Transverse colon (tissue), 3 donors: ENCODE results near the gene PTMS.

ENCODE experiments used
- CTCF ChIP-seq, 5 experiments: fragments of 200-600 bp in 3 of 5; fragments of 450-650 bp in 2 of 5; sonication (generic) in 3 of 5; IDR thresholded peaks; 1 replicate in 2 of 5; 2 replicates in 3 of 5; pipeline ENCODE4 v1.5.1; 2016 to 2017; ENCODE audit warnings: antibody characterized with exemption in 5 of 5, inconsistent platforms in 3 of 5, mild to moderate bottlenecking in 2 of 5, moderate library complexity in 1 of 5
- EP300 ChIP-seq: sonication (generic); formaldehyde crosslinking; IDR thresholded peaks from one replicate; pipeline ENCODE4 v1.6.1; 2017; ENCODE audit warnings: antibody characterized with exemption, low read depth
- POLR2A ChIP-seq: fragments of 450-650 bp; IDR thresholded peaks from one replicate; pipeline ENCODE4 v1.6.1; 2016; ENCODE audit warnings: antibody characterized with exemption, mild to moderate bottlenecking, moderate library complexity

DNA sequence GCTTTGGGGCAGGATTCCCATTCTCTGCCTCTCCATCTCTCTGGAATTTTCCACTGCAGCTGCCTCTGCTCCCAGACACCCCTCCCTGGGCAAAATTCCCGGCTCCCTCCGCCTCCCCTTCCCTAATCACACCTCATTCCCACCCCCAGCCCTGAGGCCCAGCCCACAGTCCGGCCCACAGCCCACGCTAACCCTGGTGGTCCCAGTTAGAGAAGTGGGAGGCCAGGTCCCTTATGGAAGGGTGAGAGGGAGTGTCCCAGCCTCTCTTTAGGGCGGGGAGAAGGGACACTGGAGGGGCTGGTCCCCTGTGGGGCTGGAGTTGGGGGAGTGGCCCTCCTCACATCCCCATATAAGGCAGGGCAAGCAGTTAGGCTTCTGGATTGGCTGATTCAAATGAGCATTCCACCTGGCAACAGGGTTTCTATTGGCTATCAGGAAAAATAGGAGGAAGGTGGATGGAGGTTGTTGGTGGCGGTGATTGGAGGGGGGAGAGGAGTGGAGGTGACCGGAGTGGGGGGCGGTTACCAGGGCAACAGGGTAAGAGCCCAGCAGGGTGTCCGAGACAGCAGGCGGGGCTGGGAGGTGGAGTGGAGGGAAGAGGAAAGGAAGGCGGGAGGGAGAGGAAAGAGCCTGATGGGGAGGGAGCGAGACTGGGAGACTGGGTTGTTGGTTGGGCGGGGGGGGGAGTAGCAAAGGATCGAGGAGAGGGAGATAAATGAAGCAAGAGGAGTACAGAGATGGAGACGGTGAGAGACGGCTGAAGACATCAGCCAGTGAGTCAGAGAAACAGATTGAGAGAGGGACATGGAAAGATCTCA, 1.9 kb upstream of the PTMS start:
- TF ChIP-seq CTCF (IDR thresholded peaks at IDR 0.05) (no peak), EP300 (no peak), POLR2A (no peak)
